K562 treated with DMSO at 1 percent for 24 hours (cell line): ENCODE results near the gene ZCCHC18. TPM values are rescaled to one million over a fixed set of nuclear protein-coding genes. Genes with fewer than 3 reads are reported as not detected.

Source experiments
- total RNA-seq: library from RNA; unstranded; fragments of 300-600 nt; gene quantifications from 2 replicates; pipeline ENCODE4 v1.2.3, GENCODE V29; 2022; ENCODE audit warnings: low read depth; ENCODE audit not compliant: insufficient read depth

The ZCCHC18 gene
- total RNA-seq: not detected in 2 replicates

DNA sequence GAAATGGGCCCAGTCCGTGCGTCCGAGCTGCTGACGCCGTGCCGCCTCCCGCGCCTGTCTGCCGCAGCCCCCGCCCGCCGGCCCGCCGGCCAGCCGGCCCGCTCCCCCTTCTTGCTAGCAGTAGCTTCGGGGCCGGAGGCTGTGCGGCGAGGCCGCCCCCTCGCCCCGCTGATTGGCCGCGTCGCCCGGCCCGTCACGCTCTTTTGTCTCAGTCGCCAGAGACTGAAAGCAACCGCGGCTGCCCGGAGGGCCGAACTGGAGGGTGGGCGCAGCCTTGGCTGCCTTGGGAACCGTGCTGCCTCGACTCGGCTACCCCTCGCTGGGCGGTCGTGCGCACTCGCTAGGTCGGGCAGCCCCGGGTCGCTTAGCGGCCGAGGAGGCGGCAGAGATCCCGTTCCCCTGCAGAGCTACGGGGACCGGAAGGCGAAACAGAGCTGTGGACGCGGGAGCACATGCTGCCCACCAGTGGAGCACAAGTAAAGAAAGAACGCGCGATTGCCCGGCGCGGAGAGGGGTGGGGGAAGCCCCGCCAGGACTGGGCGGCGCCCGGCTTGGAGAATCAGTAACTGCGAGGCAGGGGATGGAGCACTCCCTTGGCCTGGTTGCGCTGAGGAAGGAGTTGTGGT, at the start of gene ZCCHC18:
Gene ZCCHC18 (plus strand): TSS at position 198 of the 626 bp plus-strand sequence. CDS start 1,589 bp downstream, outside the sequence.

DNA sequence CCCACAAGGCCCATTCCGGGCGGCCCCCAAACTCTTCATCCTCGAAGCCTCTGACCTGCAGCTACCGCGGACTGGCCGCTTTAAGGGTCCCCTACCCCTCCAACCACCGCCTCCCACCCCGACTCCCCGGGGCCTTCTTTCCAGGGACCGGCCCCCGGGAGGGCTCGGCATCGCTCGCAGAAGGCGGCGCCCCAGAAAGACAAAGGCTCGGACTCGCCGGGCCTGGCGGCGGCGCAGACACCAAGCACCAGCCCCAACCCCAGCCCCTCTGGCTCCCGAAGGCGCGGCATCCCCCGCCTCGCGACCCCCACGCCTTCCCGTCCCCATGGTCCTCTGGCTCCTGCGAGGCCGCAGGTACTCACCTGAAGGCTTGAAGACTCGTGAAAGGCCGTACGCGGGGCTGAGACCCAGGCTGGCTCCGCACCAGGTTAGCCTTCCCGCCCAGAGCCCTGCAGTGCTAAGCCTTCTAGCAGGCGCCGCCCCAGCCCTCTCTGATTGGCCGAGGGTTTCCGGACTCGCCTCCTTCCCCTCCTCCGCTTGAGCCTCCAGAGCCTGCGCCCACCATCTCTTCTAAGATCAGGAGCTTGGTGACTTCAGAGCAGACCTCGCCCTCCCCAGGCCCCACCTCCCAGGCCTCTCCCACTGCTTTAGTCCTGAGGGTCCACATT, 36.4 kb upstream of the ZCCHC18 start, which contains the start of gene TMSB15C:
Gene TMSB15C (minus strand): TSS at position 459 of the 668 bp plus-strand sequence.

DNA sequence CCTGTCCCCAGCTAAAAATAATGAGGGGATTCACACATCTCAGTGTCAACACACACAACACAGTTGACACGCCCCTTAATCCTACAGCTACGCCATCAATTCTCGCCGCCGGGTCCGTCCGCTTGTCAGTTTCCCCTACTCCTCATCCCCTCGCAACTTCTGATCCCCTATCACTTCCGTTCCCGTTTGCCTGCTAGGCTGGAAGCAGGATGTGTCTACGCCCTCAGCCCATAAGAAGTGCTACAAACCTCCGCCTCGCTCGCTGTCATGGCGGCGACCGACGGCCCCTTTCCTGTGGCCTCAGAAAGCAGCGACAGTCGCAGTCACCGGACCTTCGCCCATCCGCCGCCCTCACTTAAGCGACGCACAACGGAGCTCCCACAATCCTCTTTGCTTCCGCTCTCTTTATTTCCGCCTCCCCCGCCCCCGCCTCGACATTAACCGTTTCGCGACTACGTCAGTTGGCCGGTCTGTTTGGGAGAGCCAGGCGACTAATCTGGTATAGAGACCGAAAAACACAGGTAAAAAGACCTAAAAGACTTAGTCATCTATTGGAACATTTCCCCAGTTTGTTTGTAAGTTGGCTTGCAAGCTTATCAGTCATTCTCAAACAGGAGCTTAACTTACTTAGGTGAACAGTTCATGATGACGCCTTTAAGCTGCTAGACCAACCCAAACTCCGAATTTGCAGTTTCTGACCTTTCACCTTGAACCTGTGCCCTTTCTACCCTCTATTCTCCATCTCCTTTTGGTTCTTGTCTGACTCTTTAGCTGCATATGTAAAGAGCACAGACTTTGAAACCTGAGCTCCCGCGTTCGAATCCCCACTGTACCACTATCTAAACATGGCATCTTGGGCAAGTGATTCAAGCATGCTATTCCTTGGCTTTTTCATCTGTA, 44.6 kb downstream of the ZCCHC18 start, which contains the start of gene SLC25A53:
Gene SLC25A53 (minus strand): TSS at position 380 of the 900 bp plus-strand sequence. CDS start 51,752 bp downstream, outside the sequence.

Other genes with a start within 250 kb of the ZCCHC18 start
- gene TMSB15B, start 149.9 kb upstream of the ZCCHC18 start, total RNA-seq: 0.50 TPM in 1 of 2 replicates, not detected in the other
- gene H2BW1, start 98.8 kb upstream of the ZCCHC18 start, total RNA-seq: not detected in 2 replicates
- gene H2BW2, start 72.6 kb upstream of the ZCCHC18 start, total RNA-seq: not detected in 2 replicates
- gene TMSB15C, start 36.3 kb upstream of the ZCCHC18 start, total RNA-seq: not detected in 2 replicates
- 1.6 and 7.3 TPM in 2 replicates for gene SLC25A53, start 44.5 kb downstream of the ZCCHC18 start, total RNA-seq
- 8.6 and 8.7 TPM in 2 replicates for gene FAM199X, start 53.9 kb downstream of the ZCCHC18 start, total RNA-seq
- not detected in 2 replicates for gene ESX1, start 142.4 kb downstream of the ZCCHC18 start, total RNA-seq